ENCODE measurements around the gene ADH1A.

ADH1A gene

DNA sequence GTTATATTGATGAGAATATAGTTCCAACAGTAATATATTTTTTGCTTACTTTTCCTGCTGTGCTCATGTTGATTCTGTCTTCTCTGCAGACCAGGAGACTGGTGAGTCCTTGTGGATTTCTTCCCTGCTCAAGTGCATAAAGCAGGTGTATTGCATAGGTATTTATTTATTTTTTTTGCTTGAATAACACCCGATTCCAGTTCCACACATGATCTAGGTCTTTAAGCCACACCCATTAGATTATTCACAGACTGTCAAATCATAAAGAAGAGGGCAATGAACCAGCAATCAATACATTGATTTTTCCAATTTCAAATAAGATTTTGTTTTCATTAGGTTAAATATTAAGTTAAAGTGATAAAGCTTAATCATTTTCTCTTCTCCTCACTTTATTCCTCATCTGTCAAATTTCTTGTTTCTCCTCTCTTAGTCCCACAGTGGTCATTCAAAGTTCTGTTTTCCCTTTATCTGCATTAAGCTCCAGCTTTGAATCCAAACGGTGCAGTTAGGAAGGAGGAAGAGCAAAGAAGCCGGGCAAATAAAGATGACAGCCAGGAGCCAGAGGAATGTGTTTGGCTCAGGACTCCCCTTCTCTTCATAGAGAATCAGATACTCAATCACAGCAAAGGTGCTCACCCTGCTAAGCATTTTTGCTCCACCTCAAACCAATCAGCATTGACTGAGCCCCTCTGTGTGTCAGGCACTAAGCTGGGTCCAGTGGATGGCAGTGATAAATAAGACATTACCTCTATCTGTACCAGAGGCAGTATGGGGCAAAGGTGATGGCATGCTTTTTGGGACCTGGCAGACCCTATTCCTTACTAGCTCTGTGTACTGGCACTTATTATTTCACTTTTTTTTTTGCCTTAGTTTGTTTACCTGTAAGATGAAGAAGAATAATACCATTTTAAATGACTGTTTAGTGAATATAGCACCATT is at the start of gene ADH1A:
ADH1A (minus strand) TSS at position 138 of the 939 bp plus-strand sequence; CDS start at position 67, 71 bp downstream.
- H3K9ac ChIP-seq: no peak within 1 kb of the TSS
- H3K36me3 ChIP-seq (ENCODE audit: insufficient read depth): no peaks in the 10 kb centered on the region
- H3K4me1 ChIP-seq (ENCODE audit: low read depth, poor library complexity, severe bottlenecking): no peaks in the 10 kb centered on the region
- H3K4me2 ChIP-seq: no peak within 1 kb of the TSS
- TF ChIP-seq, protein P1, sequence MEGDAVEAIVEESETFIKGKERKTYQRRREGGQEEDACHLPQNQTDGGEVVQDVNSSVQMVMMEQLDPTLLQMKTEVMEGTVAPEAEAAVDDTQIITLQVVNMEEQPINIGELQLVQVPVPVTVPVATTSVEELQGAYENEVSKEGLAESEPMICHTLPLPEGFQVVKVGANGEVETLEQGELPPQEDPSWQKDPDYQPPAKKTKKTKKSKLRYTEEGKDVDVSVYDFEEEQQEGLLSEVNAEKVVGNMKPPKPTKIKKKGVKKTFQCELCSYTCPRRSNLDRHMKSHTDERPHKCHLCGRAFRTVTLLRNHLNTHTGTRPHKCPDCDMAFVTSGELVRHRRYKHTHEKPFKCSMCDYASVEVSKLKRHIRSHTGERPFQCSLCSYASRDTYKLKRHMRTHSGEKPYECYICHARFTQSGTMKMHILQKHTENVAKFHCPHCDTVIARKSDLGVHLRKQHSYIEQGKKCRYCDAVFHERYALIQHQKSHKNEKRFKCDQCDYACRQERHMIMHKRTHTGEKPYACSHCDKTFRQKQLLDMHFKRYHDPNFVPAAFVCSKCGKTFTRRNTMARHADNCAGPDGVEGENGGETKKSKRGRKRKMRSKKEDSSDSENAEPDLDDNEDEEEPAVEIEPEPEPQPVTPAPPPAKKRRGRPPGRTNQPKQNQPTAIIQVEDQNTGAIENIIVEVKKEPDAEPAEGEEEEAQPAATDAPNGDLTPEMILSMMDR (conservative IDR thresholded peaks at IDR 0.05; ENCODE audit: low read depth, low read length): no peak
- H2AFZ ChIP-seq (ENCODE audit: low read depth): no peak within 1 kb of the TSS
- H3K27me3 ChIP-seq (ENCODE audit: insufficient read depth, low read depth): no peaks in the 10 kb centered on the region
- no peak within 1 kb of the TSS for H3K27ac ChIP-seq
- H4K20me1 ChIP-seq (ENCODE audit: insufficient read depth): no peaks in the 10 kb centered on the region
- H3K4me3 ChIP-seq (IDR thresholded peaks at IDR 0.05; ENCODE audit: insufficient read depth, low read depth, low read length): no peak within 1 kb of the TSS
- H3K79me2 ChIP-seq (ENCODE audit: insufficient read depth, low read depth): no peaks in the 10 kb centered on the region

DNA sequence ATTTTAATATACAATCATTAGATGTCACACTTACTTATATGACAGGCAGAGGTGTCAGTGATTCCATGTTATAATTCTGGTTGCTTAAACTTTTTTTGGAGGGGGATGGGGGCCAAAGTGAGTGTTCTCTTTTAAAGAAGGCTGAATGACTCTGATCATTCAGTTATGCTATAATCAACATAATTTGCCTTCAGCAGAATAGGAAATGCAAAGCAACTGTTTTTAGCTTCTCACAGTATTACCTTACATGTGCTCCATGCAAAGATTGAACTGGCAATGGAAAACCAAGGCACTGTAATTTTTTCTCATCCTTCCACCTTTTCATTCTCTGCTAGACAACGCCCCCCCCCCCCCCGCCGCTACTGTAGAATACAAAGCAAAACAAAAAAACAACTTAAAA is 48.4 kb upstream of the ADH1A start:
- no peaks in the 10 kb centered on the region for H3K79me2 ChIP-seq (ENCODE audit: insufficient read depth, low read depth)
- H3K27ac ChIP-seq: no peak overlapping the region
- TF ChIP-seq, protein P1 (conservative IDR thresholded peaks at IDR 0.05; ENCODE audit: low read depth, low read length): no peak
- H3K9ac ChIP-seq: no peak overlapping the region
- no peaks in the 10 kb centered on the region for H3K27me3 ChIP-seq (ENCODE audit: insufficient read depth, low read depth)
- H3K4me2 ChIP-seq: no peak overlapping the region
- H3K36me3 ChIP-seq (ENCODE audit: insufficient read depth): no peaks in the 10 kb centered on the region
- no peaks in the 10 kb centered on the region for H4K20me1 ChIP-seq (ENCODE audit: insufficient read depth)
- no peaks in the 10 kb centered on the region for H3K4me1 ChIP-seq (ENCODE audit: low read depth, poor library complexity, severe bottlenecking)
- no peak overlapping the region for H3K4me3 ChIP-seq (IDR thresholded peaks at IDR 0.05; ENCODE audit: insufficient read depth, low read depth, low read length)
- H2AFZ ChIP-seq (ENCODE audit: low read depth): no peak overlapping the region

DNA sequence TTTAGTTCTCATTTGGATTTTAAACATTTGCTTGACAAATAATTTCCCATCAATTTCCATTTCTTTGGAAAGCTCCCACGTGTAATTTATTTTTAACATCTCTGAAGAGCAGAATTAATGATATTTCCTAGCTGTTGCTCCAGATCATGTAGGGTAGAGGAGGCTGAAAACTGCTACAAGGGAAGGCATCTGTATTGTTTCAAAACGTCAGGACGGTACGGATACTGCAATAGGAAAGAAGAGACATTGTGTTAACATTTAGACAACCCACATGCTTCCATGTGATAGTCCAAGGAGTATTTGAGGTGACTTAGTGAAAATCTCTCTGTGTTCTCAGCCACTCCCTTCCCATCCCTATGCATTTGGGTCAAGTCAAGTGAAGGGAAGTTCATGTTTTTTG is 45.8 kb upstream of the ADH1A start:
- Histone ChIP-seq H2AFZ (ENCODE audit: low read depth) (no peak overlapping the region), H3K36me3 (ENCODE audit: insufficient read depth) (no peaks in the 10 kb centered on the region), H3K79me2 (ENCODE audit: insufficient read depth, low read depth) (no peaks in the 10 kb centered on the region), H3K9ac (no peak overlapping the region), H4K20me1 (ENCODE audit: insufficient read depth) (no peaks in the 10 kb centered on the region), H3K27ac (no peak overlapping the region), H3K4me3 (IDR thresholded peaks at IDR 0.05; ENCODE audit: insufficient read depth, low read depth, low read length) (no peak overlapping the region), H3K27me3 (ENCODE audit: insufficient read depth, low read depth) (no peaks in the 10 kb centered on the region), H3K4me2 (no peak overlapping the region), H3K4me1 (ENCODE audit: low read depth, poor library complexity, severe bottlenecking) (no peaks in the 10 kb centered on the region)
- TF ChIP-seq, protein P1 (conservative IDR thresholded peaks at IDR 0.05; ENCODE audit: low read depth, low read length): no peak

DNA sequence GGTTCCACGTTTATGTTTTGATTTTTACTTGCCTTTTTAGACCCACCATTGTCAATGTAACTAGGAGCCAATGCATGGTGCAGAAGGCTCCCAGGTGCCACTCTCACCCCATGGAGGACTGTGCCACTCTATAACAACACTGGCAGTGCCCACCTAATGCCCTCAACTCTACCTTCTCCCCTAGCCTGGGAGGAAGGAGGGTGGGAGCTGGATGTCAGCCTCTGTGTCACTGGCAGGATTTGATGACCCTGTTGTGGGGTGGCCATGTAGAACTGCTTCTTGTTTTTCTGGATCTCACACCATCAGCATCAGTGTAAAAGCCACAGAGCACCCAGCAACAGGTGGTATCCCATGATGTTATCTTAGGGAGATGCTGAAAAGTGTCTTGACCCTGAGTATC is 44.1 kb upstream of the ADH1A start:
- no peaks in the 10 kb centered on the region for H3K36me3 ChIP-seq (ENCODE audit: insufficient read depth)
- H3K4me1 ChIP-seq (ENCODE audit: low read depth, poor library complexity, severe bottlenecking): no peaks in the 10 kb centered on the region
- no peaks in the 10 kb centered on the region for H3K27me3 ChIP-seq (ENCODE audit: insufficient read depth, low read depth)
- no peak overlapping the region for H3K9ac ChIP-seq
- H4K20me1 ChIP-seq (ENCODE audit: insufficient read depth): no peaks in the 10 kb centered on the region
- H3K27ac ChIP-seq: no peak overlapping the region
- no peak overlapping the region for H2AFZ ChIP-seq (ENCODE audit: low read depth)
- H3K4me3 ChIP-seq (IDR thresholded peaks at IDR 0.05; ENCODE audit: insufficient read depth, low read depth, low read length): no peak overlapping the region
- TF ChIP-seq, protein P1 (conservative IDR thresholded peaks at IDR 0.05; ENCODE audit: low read depth, low read length): no peak
- no peak overlapping the region for H3K4me2 ChIP-seq
- H3K79me2 ChIP-seq (ENCODE audit: insufficient read depth, low read depth): no peaks in the 10 kb centered on the region
